Erythroblast (primary cell): Measurements from ENCODE around the gene KIF27.

Experiments
- GATA1 ChIP-seq: IDR thresholded peaks from 2 replicates; pipeline ENCODE4 v1.6.1; 2011; ENCODE audit warnings: low read depth, mild to moderate bottlenecking, control low read depth, low read length, moderate library complexity
- POLR2A ChIP-seq: IDR thresholded peaks from 2 replicates; pipeline ENCODE4 v1.6.1; 2011; ENCODE audit warnings: mild to moderate bottlenecking, low read length

- no peak for TF ChIP-seq POLR2A
- TF ChIP-seq GATA1: no peak
Observed at GRCh38 chr9:83967073-83967472, 45.8 kb upstream of the KIF27 start.
